MM.1S (cell line): ENCODE results near the gene LMBRD1.

Experiments used
- DNase-seq: peaks from one replicate; pipeline ENCODE4 v3.0.0-alpha.2; 2015
- H2AFZ ChIP-seq: fragments of 300-600 bp; sonication (generic); 2 replicates; pipeline ENCODE4 v1.6.0; 2016; ENCODE audit warnings: antibody characterized with exemption, low read length
- H3F3A ChIP-seq: fragments of 300-600 bp; sonication (generic); 2 replicates; pipeline ENCODE4 v1.6.1; 2016; ENCODE audit warnings: mild to moderate bottlenecking, antibody characterized with exemption, low read length, moderate library complexity, mixed read lengths; ENCODE audit not compliant: insufficient read depth
- H3K27ac ChIP-seq: fragments of 300-600 bp; sonication (generic); 2 replicates; pipeline ENCODE4 v1.5.1; 2016; ENCODE audit warnings: mild to moderate bottlenecking, low read length
- H3K27me3 ChIP-seq: fragments of 300-600 bp; sonication (generic); replicated peaks from 2 replicates; pipeline ENCODE4 v1.6.0; 2016; ENCODE audit warnings: low read length; ENCODE audit not compliant: insufficient read depth
- H3K36me3 ChIP-seq: fragments of 300-600 bp; sonication (generic); replicated peaks from 2 replicates; pipeline ENCODE4 v1.6.1; 2016; ENCODE audit warnings: mild to moderate bottlenecking, low read length, mixed read lengths; ENCODE audit not compliant: insufficient read depth
- H3K4me1 ChIP-seq: fragments of 300-600 bp; sonication (generic); 2 replicates; pipeline ENCODE4 v1.6.1; 2016; ENCODE audit warnings: low read length, mixed read lengths
- H3K4me2 ChIP-seq: fragments of 300-600 bp; sonication (generic); 2 replicates; pipeline ENCODE4 v1.6.0; 2016; ENCODE audit warnings: low read depth, low read length
- H3K4me3 ChIP-seq: fragments of 300-600 bp; sonication (generic); 2 replicates; pipeline ENCODE4 v1.5.1; 2016; ENCODE audit warnings: low read length, mixed read lengths
- H3K79me2 ChIP-seq: fragments of 300-600 bp; sonication (generic); 2 replicates; pipeline ENCODE4 v1.6.1; 2016; ENCODE audit warnings: mixed run types, low read length, mixed read lengths
- H3K9ac ChIP-seq: fragments of 300-600 bp; sonication (generic); 2 replicates; pipeline ENCODE4 v1.6.1; 2016; ENCODE audit warnings: low read length, mixed read lengths
- H3K9me2 ChIP-seq: fragments of 300-600 bp; sonication (generic); replicated peaks from 2 replicates; pipeline ENCODE4 v1.6.1; 2016; ENCODE audit warnings: mild to moderate bottlenecking, low read length, mixed read lengths; ENCODE audit not compliant: insufficient read depth
- H3K9me3 ChIP-seq: fragments of 300-600 bp; sonication (generic); replicated peaks from 2 replicates; pipeline ENCODE4 v1.6.1; 2016; ENCODE audit warnings: mild to moderate bottlenecking, low read length, mixed read lengths; ENCODE audit not compliant: insufficient read depth
- H4K20me1 ChIP-seq: fragments of 300-600 bp; sonication (generic); 2 replicates; pipeline ENCODE4 v1.6.1; 2016; ENCODE audit warnings: mild to moderate bottlenecking, low read length, moderate library complexity, mixed read lengths; ENCODE audit not compliant: insufficient read depth
- CTCF ChIP-seq: fragments of 300-600 bp; sonication (generic); IDR thresholded peaks from 2 replicates; pipeline ENCODE4 v1.5.1; 2016; ENCODE audit warnings: antibody characterized with exemption, low read length, mixed read lengths
- EZH2 ChIP-seq: fragments of 300-600 bp; sonication (generic); optimal IDR thresholded peaks from 2 replicates; pipeline ENCODE3; 2017; ENCODE audit warnings: low read depth, mild to moderate bottlenecking, antibody characterized with exemption, low read length, mixed read lengths
- EZH2phosphoT487 ChIP-seq: fragments of 300-600 bp; sonication (generic); IDR thresholded peaks from 2 replicates; pipeline ENCODE4 v1.6.1; 2018; ENCODE audit warnings: antibody characterized with exemption, low read length

LMBRD1 gene

GRCh38 chr6:69696273-69696672, 100.5 kb downstream of the LMBRD1 start:
- DNase-seq: no peak
- TF ChIP-seq CTCF (no peak), EZH2 (no peak), EZH2phosphoT487 (no peak)
- Histone ChIP-seq H3K9me3 (no peaks in the 10 kb centered on the region), H3K4me3 (no peak overlapping the region), H3K9ac (no peak overlapping the region), H3K27ac (no peak overlapping the region), H3K36me3 (0 out of 2 replicates have a peak, but pooled peaks cover 4% of the 10 kb centered on the region), H3K79me2 (no peaks in the 10 kb centered on the region), H3K27me3 (no peaks in the 10 kb centered on the region), H3F3A (no peaks in the 10 kb centered on the region), H3K4me1 (peaks cover 3% of the 10 kb centered on the region; the same call in 1 of the 2 replicates), H4K20me1 (no peaks in the 10 kb centered on the region), H3K9me2 (no peaks in the 10 kb centered on the region), H2AFZ (no peak overlapping the region), H3K4me2 (no peak overlapping the region)

- H3K27me3 ChIP-seq: no peaks in the 10 kb centered on the region
- H3K9me3 ChIP-seq: no peaks in the 10 kb centered on the region
- no peak overlapping the region for H3K9ac ChIP-seq
- no peak for TF ChIP-seq EZH2
- no peak for TF ChIP-seq EZH2phosphoT487
- TF ChIP-seq CTCF: no peak
- no peak overlapping the region for H2AFZ ChIP-seq
- H4K20me1 ChIP-seq: no peaks in the 10 kb centered on the region
- no peaks in the 10 kb centered on the region for H3K79me2 ChIP-seq
- no peak overlapping the region for H3K4me3 ChIP-seq
- no peak overlapping the region for H3K4me2 ChIP-seq
- H3F3A ChIP-seq: no peaks in the 10 kb centered on the region
- no peak overlapping the region for H3K27ac ChIP-seq
- 0 out of 2 replicates have a peak, but pooled peaks cover 4% of the 10 kb centered on the region for H3K36me3 ChIP-seq
- peaks cover 3% of the 10 kb centered on the region; the same call in 1 of the 2 replicates for H3K4me1 ChIP-seq
- no peaks in the 10 kb centered on the region for H3K9me2 ChIP-seq
- no peak for DNase-seq
Measured at GRCh38 chr6:69693762-69694161, 103.0 kb downstream of the LMBRD1 start.

- no peaks in the 10 kb centered on the region for H3K36me3 ChIP-seq
- no peaks in the 10 kb centered on the region for H3K27me3 ChIP-seq
- H4K20me1 ChIP-seq: no peaks in the 10 kb centered on the region
- no peaks in the 10 kb centered on the region for H3K79me2 ChIP-seq
- H3K4me3 ChIP-seq: no peak overlapping the region
- TF ChIP-seq CTCF (no peak), EZH2phosphoT487 (no peak), EZH2 (no peak)
- H3F3A ChIP-seq: no peaks in the 10 kb centered on the region
- no peak overlapping the region for H3K4me2 ChIP-seq
- no peak overlapping the region for H3K27ac ChIP-seq
- H2AFZ ChIP-seq: no peak overlapping the region
- H3K4me1 ChIP-seq: no peaks in the 10 kb centered on the region
- no peak for DNase-seq
- no peaks in the 10 kb centered on the region for H3K9me3 ChIP-seq
- H3K9me2 ChIP-seq: no peaks in the 10 kb centered on the region
- H3K9ac ChIP-seq: no peak overlapping the region
Measured at GRCh38 chr6:69690986-69691385, 105.8 kb downstream of the LMBRD1 start.
